Hematopoietic multipotent progenitor cell treated with erythropoietin and hydrocortisone succinate and interleukin-3 and kit ligand, for 8 days (in vitro differentiated cells): Measurements from ENCODE around the gene HOXB8.

Source experiments
- DNase-seq: peaks from one replicate; pipeline ENCODE4 v3.0.0-alpha.2; 2015

The HOXB8 gene

GRCh38 chr17:48582750-48583069 is 32.4 kb downstream of the HOXB8 start:
- DNase-seq, result no peak

GRCh38 chr17:48579760-48580554 is 35.1 kb downstream of the HOXB8 start:
- no peak for DNase-seq

GRCh38 chr17:48579471-48579759 is 35.7 kb downstream of the HOXB8 start:
- DNase-seq, result no peak

GRCh38 chr17:48578616-48579470 is 36.2 kb downstream of the HOXB8 start:
- DNase-seq, result no peak

- DNase-seq, result peak; percentile 86
These were observed 37.0 kb downstream of the HOXB8 start, which contains the start of gene HOXB4 for GRCh38 chr17:48577946-48578615. HOXB4 (minus strand) TSS chr17:48578350; CDS start chr17:48578319, 31 bp downstream.

- DNase-seq, result no peak
These were observed 37.7 kb downstream of the HOXB8 start for GRCh38 chr17:48577330-48577945.

GRCh38 chr17:48576479-48577309 is 38.4 kb downstream of the HOXB8 start:
- DNase-seq, result peak; percentile 64

GRCh38 chr17:48575673-48576478 is 39.2 kb downstream of the HOXB8 start:
- DNase-seq, result no peak

GRCh38 chr17:48575066-48575582 is 40.0 kb downstream of the HOXB8 start:
- DNase-seq, result no peak

- DNase-seq, result no peak
These were observed 40.5 kb downstream of the HOXB8 start for GRCh38 chr17:48574505-48575065.

GRCh38 chr17:48571826-48572417 is 43.2 kb downstream of the HOXB8 start:
- DNase-seq, result no peak

- no peak for DNase-seq
These were observed 43.9 kb downstream of the HOXB8 start for GRCh38 chr17:48571024-48571818.

- no peak for DNase-seq
These were observed 44.6 kb downstream of the HOXB8 start for GRCh38 chr17:48570325-48571023.

- no peak for DNase-seq
These were observed 45.3 kb downstream of the HOXB8 start for GRCh38 chr17:48569674-48570324.

GRCh38 chr17:48569240-48569582 is 45.9 kb downstream of the HOXB8 start:
- DNase-seq, result no peak

GRCh38 chr17:48568499-48569239 is 46.4 kb downstream of the HOXB8 start:
- DNase-seq, result no peak

GRCh38 chr17:48567646-48568354 is 47.3 kb downstream of the HOXB8 start:
- DNase-seq, result no peak
